HepG2 (cell line): ENCODE data around the gene SLC16A1. TPM values are rescaled to one million over a fixed set of nuclear protein-coding genes. Genes with fewer than 3 reads are reported as not detected.

ENCODE experiments used
- ARHGAP35 ChIP-seq: sonication (generic); formaldehyde crosslinking; IDR thresholded peaks from 2 replicates; pipeline ENCODE4 v1.9.0; 2022; ENCODE audit warnings: mild to moderate bottlenecking, inconsistent platforms, moderate library complexity, missing genetic modification reagents, borderline replicate concordance
- KDM2A ChIP-seq: sonication (generic); formaldehyde crosslinking; IDR thresholded peaks from 2 replicates; pipeline ENCODE4 v1.4.0; 2020; ENCODE audit warnings: low read depth, missing genetic modification reagents, borderline replicate concordance
- PHF21A ChIP-seq: sonication (generic); formaldehyde crosslinking; IDR thresholded peaks from 2 replicates; pipeline ENCODE4 v1.5.0; 2020; ENCODE audit warnings: mild to moderate bottlenecking, missing genetic modification reagents
- REXO4 ChIP-seq: sonication (generic); formaldehyde crosslinking; IDR thresholded peaks from 2 replicates; pipeline ENCODE4 v1.8.0; 2022; ENCODE audit warnings: missing genetic modification reagents, mild to moderate bottlenecking, borderline replicate concordance
- TBP ChIP-seq: sonication (generic); formaldehyde crosslinking; IDR thresholded peaks from 2 replicates; pipeline ENCODE4 v1.5.0; 2020; ENCODE audit warnings: missing genetic modification reagents
- TCF7L2 ChIP-seq: IDR thresholded peaks from 2 replicates; pipeline ENCODE4 v1.6.1; 2011; ENCODE audit warnings: mild to moderate bottlenecking, low read depth, low read length, moderate library complexity
- THAP11 ChIP-seq: IDR thresholded peaks from 2 replicates; pipeline ENCODE4 v1.6.1; 2016; ENCODE audit warnings: missing biosample characterization, missing genetic modification reagents
- ZNF143 ChIP-seq: sonication (generic); formaldehyde crosslinking; IDR thresholded peaks from 2 replicates; pipeline ENCODE4 v1.4.0; 2020; ENCODE audit warnings: missing genetic modification reagents
- ZNF20 ChIP-seq: sonication (generic); formaldehyde crosslinking; IDR thresholded peaks from 2 replicates; pipeline ENCODE4 v1.4.0; 2020; ENCODE audit warnings: mild to moderate bottlenecking, moderate library complexity, missing genetic modification reagents
- ZNF33B ChIP-seq: sonication (generic); formaldehyde crosslinking; IDR thresholded peaks from 2 replicates; pipeline ENCODE4 v1.5.1; 2020; ENCODE audit warnings: mild to moderate bottlenecking, missing genetic modification reagents
- ZNF430 ChIP-seq: sonication (generic); formaldehyde crosslinking; IDR thresholded peaks from 2 replicates; pipeline ENCODE4 v1.9.0; 2021; ENCODE audit warnings: mild to moderate bottlenecking, missing genetic modification reagents
- ZNF552 ChIP-seq: sonication (generic); formaldehyde crosslinking; IDR thresholded peaks from 2 replicates; pipeline ENCODE4 v1.9.0; 2022; ENCODE audit warnings: missing genetic modification reagents, mild to moderate bottlenecking, borderline replicate concordance
- ZNF589 ChIP-seq: sonication (generic); formaldehyde crosslinking; conservative IDR thresholded peaks from 2 replicates; pipeline ENCODE4 v1.8.0; 2022; ENCODE audit warnings: mild to moderate bottlenecking, moderate library complexity, missing genetic modification reagents
- ZNF720 ChIP-seq: sonication (generic); formaldehyde crosslinking; IDR thresholded peaks from 2 replicates; pipeline ENCODE4 v1.4.0; 2020; ENCODE audit warnings: missing genetic modification reagents
- ZNF746 ChIP-seq: sonication (generic); formaldehyde crosslinking; IDR thresholded peaks from 2 replicates; pipeline ENCODE4 v1.8.0; 2022; ENCODE audit warnings: mild to moderate bottlenecking, missing genetic modification reagents
- ZNF782 ChIP-seq: sonication (generic); formaldehyde crosslinking; IDR thresholded peaks from 2 replicates; pipeline ENCODE4 v1.4.0; 2020; ENCODE audit warnings: missing genetic modification reagents, mild to moderate bottlenecking, borderline replicate concordance
- ZSCAN12 ChIP-seq: sonication (generic); formaldehyde crosslinking; IDR thresholded peaks from 2 replicates; pipeline ENCODE4 v1.9.0; 2021; ENCODE audit warnings: mild to moderate bottlenecking, missing genetic modification reagents
- polyA plus RNA-seq, 8 experiments: library from polyadenylated mRNA; depleted of rRNA in 3 of 8; stranded (reverse) in 7 of 8; unstranded in 1 of 8; fragments of >200 nt; fragmentation: Illumina TruSeq in 4 of 8; extraction: Trizol in 4 of 8; gene quantifications; 2 replicates each; pipeline versions ENCODE4 v1.2.1 to v1.2.3, GENCODE V29; 2011 to 2016; ENCODE audit warnings: low read depth in 4 of 8, missing spikeins in 1 of 8, mixed read lengths in 1 of 8; ENCODE audit not compliant: insufficient read depth in 1 of 8
- total RNA-seq, 5 experiments: library from RNA; depleted of rRNA; stranded (reverse); fragments of >200 nt; fragmentation: Illumina TruSeq; extraction: Trizol; gene quantifications; 2 replicates each; pipeline ENCODE4 v1.2.3, GENCODE V29; 2016; ENCODE audit warnings: low read depth in 1 of 5
- TF ChIP-seq, protein P1 (sequence below): sonication (generic); formaldehyde crosslinking; IDR thresholded peaks from 2 replicates; pipeline ENCODE4 v1.4.0; 2020; ENCODE audit warnings: missing genetic modification reagents, mild to moderate bottlenecking, borderline replicate concordance
- TF ChIP-seq, protein P2 (sequence below): sonication (generic); formaldehyde crosslinking; IDR thresholded peaks from 2 replicates; pipeline ENCODE4 v1.5.1; 2020; ENCODE audit warnings: mild to moderate bottlenecking, moderate library complexity, missing genetic modification reagents
- TF ChIP-seq, protein P3 (sequence below): IDR thresholded peaks from 2 replicates; pipeline ENCODE4 v1.6.1; 2016
- TF ChIP-seq, protein P4 (sequence below): sonication (generic); formaldehyde crosslinking; IDR thresholded peaks from 2 replicates; pipeline ENCODE4 v1.5.0; 2020; ENCODE audit warnings: mild to moderate bottlenecking, missing genetic modification reagents

Gene SLC16A1
- total and polyA plus RNA-seq, 2 of the 13 experiments (the other 11 are each of a cell fraction or from before 2014, with no cell fraction given): 106 to 142 TPM

DNA sequence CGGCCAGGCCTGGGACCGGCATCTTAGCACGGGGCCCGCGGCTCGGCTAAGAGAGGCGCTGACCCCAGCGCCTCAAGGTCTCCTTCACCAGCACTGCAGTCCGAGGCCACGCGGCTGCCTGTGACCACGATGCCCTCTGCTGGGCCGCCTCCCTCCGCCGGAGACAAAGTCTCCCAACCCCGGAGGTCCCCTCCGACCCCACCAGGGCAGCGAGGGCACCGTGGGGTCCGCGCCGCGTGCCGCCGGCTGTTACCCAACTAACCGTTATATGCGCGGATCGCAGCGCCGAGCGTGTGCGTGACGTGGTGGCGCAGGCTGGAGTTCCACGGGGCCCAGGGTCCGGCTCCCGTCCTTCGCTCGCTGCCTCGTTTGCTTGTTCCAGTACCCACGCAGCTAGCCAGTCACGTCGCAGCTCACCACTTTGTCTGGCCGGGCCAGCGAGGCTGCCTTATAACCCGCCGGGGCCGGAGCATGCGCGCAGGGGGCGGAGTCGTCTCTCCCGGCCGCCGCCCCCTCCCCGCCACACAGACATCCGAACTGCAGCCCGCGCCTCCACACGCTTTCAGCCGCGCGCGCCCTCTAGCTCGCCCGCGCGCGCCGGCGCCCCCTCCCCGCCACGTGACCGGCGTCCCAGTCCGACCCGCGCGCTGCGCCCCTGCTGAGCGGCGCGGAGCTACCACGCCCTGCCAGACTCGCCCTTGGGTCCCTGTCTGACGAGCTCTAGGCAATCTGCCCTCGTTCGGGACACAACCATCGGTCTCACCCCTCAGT, at the start of gene SLC16A1 (continued):
- TF ChIP-seq, protein P1, sequence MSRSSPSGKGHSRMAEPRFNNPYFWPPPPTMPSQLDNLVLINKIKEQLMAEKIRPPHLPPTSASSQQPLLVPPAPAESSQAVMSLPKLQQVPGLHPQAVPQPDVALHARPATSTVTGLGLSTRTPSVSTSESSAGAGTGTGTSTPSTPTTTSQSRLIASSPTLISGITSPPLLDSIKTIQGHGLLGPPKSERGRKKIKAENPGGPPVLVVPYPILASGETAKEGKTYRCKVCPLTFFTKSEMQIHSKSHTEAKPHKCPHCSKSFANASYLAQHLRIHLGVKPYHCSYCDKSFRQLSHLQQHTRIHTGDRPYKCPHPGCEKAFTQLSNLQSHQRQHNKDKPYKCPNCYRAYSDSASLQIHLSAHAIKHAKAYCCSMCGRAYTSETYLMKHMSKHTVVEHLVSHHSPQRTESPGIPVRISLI (CRISPR knock-in tag): no peak
- TF ChIP-seq TBP: no peak
- peak; percentile 85; the same call in 1 of the 2 replicates for TF ChIP-seq ZNF589
- TF ChIP-seq THAP11 (CRISPR knock-in tag): peak; percentile 48
- no peak; the same call in 1 of the 2 replicates for TF ChIP-seq ZNF552 (CRISPR knock-in tag)
- peak; percentile 88; the same call in 1 of the 2 replicates for TF ChIP-seq ZNF430 (CRISPR knock-in tag)
- TF ChIP-seq, protein P2, sequence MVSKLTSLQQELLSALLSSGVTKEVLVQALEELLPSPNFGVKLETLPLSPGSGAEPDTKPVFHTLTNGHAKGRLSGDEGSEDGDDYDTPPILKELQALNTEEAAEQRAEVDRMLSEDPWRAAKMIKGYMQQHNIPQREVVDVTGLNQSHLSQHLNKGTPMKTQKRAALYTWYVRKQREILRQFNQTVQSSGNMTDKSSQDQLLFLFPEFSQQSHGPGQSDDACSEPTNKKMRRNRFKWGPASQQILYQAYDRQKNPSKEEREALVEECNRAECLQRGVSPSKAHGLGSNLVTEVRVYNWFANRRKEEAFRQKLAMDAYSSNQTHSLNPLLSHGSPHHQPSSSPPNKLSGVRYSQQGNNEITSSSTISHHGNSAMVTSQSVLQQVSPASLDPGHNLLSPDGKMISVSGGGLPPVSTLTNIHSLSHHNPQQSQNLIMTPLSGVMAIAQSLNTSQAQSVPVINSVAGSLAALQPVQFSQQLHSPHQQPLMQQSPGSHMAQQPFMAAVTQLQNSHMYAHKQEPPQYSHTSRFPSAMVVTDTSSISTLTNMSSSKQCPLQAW (CRISPR knock-in tag): peak; percentile 71
- TF ChIP-seq ZNF782 (CRISPR knock-in tag): no peak; the same call in 1 of the 2 replicates
- TF ChIP-seq, protein P3, sequence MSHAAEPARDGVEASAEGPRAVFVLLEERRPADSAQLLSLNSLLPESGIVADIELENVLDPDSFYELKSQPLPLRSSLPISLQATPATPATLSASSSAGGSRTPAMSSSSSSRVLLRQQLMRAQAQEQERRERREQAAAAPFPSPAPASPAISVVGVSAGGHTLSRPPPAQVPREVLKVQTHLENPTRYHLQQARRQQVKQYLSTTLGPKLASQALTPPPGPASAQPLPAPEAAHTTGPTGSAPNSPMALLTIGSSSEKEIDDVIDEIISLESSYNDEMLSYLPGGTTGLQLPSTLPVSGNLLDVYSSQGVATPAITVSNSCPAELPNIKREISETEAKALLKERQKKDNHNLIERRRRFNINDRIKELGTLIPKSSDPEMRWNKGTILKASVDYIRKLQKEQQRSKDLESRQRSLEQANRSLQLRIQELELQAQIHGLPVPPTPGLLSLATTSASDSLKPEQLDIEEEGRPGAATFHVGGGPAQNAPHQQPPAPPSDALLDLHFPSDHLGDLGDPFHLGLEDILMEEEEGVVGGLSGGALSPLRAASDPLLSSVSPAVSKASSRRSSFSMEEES: peak; percentile 51
- peak; percentile 87; the same call in 1 of the 2 replicates for TF ChIP-seq KDM2A (CRISPR knock-in tag)
- TF ChIP-seq, protein P4, sequence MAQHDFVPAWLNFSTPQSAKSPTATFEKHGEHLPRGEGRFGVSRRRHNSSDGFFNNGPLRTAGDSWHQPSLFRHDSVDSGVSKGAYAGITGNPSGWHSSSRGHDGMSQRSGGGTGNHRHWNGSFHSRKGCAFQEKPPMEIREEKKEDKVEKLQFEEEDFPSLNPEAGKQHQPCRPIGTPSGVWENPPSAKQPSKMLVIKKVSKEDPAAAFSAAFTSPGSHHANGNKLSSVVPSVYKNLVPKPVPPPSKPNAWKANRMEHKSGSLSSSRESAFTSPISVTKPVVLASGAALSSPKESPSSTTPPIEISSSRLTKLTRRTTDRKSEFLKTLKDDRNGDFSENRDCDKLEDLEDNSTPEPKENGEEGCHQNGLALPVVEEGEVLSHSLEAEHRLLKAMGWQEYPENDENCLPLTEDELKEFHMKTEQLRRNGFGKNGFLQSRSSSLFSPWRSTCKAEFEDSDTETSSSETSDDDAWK: no peak
- peak; percentile 85; the same call in 1 of the 2 replicates for TF ChIP-seq ZNF20 (CRISPR knock-in tag)
- no peak for TF ChIP-seq TCF7L2
- TF ChIP-seq REXO4 (CRISPR knock-in tag): no peak
- no peak for TF ChIP-seq ZNF720 (CRISPR knock-in tag)
- no peak for TF ChIP-seq ZNF33B (CRISPR knock-in tag)
- peak; percentile 27 for TF ChIP-seq ZNF746
- no peak for TF ChIP-seq ZSCAN12 (CRISPR knock-in tag)
- peak; percentile 44; the same call in 1 of the 2 replicates for TF ChIP-seq PHF21A (CRISPR knock-in tag)
- no peak; the same call in 1 of the 2 replicates for TF ChIP-seq ARHGAP35 (CRISPR knock-in tag)
- TF ChIP-seq ZNF143 (CRISPR knock-in tag): 0 out of 2 replicates have a peak, but pooled peaks have one; percentile 5
